GM19240 (cell line): ENCODE measurements around the gene PTEN.
"Not testable (repeated sequence)": the region's sequence is repeated elsewhere in the genome, so short reads cannot be mapped to it uniquely, and the experiment has no call there.

Source experiments
- DNase-seq: peaks from one replicate; pipeline ENCODE4 v3.0.0; 2011; ENCODE audit warnings: low spot score; ENCODE audit not compliant: insufficient read length

The PTEN gene

DNA sequence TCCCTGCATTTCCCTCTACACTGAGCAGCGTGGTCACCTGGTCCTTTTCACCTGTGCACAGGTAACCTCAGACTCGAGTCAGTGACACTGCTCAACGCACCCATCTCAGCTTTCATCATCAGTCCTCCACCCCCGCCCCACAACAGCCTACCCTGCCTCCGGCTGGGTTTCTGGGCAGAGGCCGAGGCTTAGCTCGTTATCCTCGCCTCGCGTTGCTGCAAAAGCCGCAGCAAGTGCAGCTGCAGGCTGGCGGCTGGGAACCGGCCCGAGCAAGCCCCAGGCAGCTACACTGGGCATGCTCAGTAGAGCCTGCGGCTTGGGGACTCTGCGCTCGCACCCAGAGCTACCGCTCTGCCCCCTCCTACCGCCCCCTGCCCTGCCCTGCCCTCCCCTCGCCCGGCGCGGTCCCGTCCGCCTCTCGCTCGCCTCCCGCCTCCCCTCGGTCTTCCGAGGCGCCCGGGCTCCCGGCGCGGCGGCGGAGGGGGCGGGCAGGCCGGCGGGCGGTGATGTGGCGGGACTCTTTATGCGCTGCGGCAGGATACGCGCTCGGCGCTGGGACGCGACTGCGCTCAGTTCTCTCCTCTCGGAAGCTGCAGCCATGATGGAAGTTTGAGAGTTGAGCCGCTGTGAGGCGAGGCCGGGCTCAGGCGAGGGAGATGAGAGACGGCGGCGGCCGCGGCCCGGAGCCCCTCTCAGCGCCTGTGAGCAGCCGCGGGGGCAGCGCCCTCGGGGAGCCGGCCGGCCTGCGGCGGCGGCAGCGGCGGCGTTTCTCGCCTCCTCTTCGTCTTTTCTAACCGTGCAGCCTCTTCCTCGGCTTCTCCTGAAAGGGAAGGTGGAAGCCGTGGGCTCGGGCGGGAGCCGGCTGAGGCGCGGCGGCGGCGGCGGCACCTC is at the start of gene PTEN, which contains the start of gene KLLN:
Gene PTEN (plus strand): TSS at position 573 of the 891 bp plus-strand sequence. CDS start 845 bp downstream, outside the sequence.
Gene KLLN (minus strand): TSS at position 481 of the 891 bp plus-strand sequence. CDS start 1,046 bp downstream, outside the sequence.
- DNase-seq, result peak; percentile 10

DNA sequence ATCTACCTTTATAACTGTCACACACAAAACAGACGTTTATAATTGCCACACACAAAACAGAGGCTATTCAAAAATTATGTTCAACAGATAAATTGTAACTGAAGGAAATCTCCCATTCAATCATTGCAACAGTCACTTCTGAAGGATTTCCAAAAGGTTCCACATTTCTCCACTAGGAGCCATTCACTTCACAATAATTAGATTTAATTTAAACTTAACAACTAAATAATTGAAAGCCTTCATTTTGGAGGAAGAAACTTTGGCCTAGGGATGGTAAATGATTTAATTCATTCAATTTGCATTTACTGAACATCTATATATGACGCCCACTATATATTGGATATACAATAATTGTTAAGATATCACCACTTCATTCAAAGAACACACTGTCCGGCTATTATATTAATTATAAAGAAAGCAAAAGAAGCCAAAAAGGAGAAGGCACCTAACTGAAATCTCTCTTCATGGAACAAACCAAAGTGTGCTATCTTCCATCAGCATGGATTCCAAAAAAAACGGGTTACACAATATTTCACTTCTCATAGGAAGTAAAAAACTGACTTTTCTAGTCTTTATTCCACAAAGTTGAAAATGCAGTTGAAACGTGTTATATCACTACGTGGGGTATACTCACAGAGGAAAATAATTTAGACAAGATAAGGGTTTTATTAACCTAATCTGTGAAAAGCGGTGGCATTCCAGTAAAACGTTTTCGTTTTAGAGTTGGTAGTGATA is 47.1 kb upstream of the PTEN start:
- DNase-seq, result no peak

DNA sequence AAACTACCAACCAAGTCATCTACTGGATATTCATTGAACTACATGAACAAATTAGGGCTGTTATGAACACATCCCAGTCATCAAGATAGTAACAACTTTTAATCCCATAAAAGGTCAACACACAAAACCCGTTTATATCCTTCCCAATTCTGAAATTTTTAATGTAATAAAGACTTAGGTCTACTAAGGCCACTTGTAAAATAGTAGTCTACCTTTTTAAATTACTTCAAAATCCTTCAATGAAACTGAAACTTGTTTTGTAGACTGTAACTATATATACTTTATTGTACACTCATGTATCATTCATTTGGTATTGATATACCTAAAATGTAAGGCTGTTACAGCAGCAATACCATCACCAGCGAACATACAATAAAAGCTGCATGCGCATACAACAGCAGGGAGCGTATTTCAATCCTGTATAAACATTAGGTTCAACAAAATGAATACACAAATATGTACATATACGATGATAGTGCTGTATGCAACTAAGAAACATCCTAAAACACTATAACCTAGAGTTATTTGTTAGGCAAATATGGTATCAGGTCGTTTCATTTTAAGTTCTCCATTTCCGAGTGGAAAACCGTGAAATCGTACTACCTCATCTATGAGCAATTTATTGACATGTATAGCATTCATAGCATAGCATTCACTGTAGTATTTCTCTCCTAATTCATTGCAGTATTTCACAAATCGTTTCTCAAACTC is 46.4 kb upstream of the PTEN start:
- no peak for DNase-seq

DNA sequence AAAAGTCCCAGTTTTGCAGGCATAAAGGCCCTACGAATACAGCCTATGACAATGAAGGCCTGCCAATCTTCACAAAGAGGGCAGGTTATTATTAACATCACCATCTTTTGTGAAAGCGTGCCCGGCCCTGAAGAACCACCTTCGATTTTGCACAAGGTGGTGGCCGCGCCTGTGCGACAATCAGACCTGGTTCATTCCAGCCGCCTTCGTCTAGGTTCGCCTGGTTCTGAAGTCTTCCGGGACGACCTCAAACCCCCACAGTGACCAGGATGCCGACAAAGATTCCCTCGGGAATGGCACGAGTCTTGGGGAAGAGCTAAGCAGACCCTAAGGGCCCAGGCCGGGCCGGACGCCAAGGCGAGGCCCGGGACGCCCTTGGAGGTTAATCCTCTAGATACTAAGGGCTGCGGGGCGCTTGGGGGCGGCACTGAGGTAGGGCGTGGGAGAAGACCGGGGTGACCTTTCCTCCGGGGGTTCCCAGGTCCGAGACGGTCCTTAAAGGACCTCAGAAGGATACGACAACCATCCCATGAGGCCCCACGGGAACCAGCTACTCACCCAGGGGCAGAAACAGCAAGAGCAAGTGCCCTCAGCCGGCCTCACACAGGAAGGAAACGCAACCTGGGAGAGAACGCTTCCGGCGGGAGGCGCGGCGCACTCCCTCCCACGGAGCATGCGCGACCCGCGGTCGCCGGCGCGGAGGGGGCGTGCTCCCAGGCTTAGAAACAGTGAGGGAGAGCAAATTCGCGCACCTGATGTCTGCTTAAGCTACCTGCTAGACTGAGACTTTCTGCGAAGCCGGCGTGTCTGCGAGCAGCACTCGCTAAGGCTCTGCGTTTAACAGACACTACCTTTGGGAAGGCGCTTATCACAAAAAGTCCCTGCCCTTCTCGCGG is 45.6 kb upstream of the PTEN start, which contains the start of gene ATAD1:
Gene ATAD1 (minus strand): TSS at position 618 of the 896 bp plus-strand sequence. CDS start 3,627 bp downstream, outside the sequence.
- peak; percentile 30 for DNase-seq

DNA sequence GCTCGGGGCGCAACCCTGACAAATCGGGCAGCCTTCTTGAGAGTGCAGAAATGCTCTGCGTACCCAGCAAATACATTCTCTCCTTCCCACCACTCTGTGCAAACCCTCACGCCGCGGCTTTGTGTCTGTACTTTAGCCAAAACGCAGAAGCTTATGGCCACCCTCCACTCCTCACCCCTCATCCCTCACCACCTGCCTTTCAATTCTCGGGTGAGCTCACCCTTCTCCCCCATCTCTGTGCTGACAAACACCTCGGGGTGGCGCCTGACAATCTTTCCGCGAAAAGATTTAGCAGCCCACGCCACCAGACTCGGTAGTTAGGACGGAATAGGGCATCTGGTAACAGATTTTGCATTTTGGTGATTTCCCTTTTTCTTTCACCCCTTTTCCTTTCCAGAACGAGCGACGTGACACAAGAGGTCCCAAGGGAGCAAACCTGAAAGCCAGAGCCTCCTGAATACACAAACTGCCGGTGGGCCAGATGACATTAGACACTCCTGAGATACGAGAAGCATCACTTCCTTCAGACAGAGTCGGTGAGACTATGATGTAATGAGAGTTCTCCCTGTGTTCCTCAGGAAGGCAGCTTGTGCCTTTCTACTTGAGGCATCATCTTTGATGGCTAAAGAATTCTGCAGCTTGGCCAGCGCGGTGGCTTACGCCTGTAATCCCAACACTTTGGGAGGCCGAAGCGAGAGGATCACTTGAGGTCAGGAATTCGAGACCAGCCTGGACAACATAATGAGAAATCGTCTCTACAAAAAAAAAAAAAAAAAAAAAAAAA is 44.7 kb upstream of the PTEN start:
- DNase-seq, result no peak

DNA sequence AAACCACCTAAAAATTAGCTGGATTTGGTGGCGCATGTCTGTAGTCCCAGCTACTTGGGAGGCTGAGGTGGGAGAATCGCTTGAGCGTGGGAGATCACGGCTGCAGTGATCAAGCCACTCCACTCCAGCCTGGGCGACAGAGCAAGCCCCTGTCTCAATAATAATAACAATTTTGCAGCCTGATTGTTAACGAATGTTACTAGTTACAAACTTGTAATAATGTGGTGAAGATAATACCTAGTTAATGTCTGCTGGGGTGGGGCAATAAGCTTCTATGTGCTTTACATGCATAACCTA is 44.2 kb upstream of the PTEN start:
- DNase-seq, result no peak

DNA sequence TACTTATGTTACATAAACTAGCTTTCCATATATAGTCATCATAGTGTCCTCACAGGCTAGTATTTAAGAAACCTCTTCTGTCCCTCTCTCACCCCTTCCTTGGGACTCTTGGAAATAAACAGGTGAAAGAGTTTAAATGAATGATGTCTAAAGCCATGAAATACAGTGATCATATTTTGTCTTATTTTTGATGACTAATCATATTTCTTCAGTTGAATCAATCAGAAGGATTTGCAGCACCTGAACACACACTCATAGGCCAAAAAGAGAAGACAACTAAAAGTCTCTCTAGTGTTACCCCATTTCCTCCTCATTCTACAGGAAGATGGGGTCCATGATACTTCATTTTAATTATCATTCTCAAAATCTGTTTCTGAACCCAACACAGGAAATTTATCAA is 36.8 kb upstream of the PTEN start:
- DNase-seq, result no peak

DNA sequence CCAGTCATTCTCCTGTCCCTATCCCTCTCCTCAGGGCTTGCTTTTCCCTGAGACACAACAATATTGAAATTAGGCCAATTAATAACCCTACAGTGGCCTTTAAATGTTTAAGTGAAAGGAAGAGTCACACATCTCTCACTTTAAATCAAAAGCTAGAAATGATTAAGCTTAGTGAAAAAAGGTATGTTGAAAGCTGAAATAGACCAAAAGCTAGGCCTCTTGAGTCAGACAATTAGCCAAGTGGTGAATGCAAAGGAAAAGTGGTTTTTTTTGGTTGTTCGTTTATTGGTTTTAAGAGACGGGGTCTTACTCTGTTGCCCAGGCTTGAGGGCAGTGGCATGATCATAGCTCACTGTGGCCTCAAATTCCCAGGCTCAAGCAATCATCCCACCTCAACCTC is 35.7 kb upstream of the PTEN start:
- no peak for DNase-seq

DNA sequence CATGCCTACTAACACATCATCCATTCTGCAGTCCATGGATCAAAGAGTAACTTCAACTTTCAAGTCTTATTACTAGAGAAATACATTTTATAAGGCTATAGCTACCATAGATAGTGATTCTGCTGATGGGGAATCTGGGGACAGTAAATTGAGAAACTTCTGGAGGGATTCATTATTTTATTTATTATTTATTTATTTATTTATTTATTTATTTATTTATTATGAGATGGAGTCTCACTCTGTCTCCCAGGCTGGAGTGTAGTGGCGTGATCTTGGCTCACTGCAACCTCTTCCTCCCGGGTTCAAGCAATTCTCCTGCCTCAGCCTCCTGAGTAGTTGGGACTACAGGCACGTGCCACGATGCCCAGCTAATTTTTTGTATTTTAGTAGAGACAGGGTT is 34.4 kb upstream of the PTEN start:
- not testable (repeated sequence) for DNase-seq

DNA sequence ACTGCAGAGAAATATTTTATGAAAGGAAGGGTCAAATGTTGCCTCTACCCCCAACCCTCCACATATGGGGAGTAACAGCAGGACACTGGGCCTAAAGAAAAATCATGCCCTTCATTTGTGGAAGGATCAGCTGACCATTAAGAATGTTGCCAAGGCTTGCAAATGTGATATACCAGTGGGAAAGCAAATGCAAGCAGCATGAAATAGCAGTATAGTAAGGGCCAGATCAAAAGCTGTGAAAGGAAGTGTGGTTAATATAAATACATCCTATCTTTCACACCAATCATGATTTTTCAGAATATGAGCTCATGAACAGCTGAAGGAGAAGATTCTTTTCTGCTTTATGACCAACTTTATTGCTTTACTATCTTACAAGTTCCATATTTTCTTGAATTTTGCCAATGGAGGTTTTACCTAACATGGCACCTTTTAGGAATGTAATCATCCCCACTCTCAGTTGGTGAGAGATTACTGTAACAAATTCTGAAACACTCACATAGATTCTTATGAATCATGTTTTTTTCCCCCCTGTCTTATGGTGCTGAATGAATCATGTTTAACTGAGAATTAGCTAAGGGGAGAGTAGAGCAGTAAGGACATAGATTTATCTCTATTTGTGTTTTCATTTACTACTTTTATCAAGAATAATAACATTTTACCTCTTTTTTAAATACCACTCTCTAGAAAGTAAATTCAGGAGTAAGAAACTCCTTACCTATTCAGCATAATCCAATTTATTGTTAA is 33.3 kb upstream of the PTEN start:
- no peak for DNase-seq

DNA sequence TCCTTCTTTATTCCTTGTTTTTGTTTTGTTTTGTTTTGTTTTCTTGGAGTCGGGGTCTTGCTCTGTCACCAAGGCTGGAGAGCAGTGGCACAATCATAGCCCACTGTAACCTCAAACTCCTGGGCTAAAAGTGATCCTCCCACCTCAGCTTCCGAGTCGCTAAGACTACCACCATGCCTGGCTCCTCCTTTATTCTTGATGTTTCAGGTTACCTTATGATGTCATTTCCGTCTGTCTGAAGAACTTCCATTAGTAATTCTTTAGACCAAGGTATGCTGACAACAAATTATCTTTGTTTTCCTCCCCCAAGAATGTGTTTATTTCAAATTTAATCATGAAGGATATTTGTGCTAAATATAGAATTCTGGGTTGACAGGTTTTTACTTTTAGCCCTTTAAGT is 27.3 kb upstream of the PTEN start:
- DNase-seq, result no peak

DNA sequence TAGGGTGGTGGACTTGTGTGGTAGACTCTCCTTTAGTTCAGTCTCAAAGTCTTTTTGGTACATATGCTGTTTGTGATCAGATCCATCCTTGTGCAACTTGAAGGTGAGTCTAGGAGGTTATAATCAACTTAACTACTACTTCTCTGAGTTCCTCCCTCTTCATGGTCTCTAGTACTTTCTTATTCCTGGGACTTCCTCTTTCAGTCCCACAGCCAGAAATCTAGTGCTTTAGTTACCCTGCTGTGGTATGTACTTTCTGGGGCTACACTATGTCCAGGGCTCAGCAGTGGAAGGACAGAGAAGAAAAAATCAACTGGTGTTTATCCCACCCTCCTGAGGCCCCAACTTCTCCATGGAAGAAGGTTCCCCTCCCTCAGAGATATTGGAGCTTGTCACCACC is 26.0 kb upstream of the PTEN start:
- DNase-seq, result no peak

DNA sequence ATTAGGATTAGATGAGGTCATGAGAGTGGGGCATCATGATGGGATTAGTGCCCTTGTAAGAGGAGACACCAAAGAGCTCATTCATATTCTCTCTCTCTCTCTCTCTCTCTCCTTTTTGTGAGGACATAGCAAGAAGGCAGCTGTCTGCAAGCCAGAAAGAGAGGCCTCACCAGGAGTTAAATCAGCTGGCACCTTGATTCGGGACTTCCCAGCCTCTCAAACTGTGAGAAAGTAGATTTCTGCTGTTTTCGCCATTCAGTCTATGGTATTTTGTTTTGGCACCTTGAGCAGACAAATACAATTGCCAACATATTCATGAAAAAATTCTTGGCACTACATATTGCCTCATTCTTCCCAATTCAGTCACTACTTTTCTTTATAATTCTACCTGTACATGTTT is 24.8 kb upstream of the PTEN start:
- no peak for DNase-seq

DNA sequence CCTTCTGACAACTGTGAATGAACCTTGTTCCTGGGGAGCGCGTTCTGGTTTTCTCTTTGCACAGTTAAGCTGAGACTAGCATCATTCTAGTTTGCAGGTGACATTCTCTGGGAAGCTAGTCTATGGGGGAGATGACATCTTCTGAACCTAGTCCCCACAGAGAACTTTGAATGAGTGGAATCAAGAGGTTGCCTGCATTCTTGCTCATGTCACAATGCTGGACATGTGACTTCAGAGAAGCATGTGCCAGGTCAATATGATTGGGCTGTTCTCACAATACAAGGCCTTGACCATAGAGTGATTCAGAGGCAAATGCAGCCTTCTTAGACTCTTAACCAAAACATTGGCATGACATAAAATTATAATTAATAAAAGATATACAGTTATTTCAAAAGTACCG is 22.2 kb upstream of the PTEN start:
- no peak for DNase-seq

DNA sequence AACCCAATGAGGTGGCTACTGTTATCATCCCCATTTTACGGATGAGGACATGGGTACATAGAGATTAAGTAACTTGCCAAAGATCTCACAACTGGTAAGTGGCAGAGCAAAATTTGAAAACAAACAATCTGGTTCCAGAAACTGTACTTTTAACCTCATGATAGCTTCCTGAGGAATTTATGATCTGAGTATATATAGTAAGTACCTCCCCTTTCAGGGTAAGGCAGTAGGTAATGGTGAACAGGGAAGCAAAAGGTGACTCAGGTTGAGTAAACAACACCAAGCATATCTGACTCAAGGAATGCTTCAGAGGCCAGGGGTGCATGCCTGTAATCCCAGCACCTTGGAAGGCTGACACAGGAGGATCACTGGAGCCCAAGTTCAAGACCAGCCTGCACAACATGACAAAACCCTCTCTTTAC is 21.2 kb upstream of the PTEN start:
- DNase-seq, result no peak

DNA sequence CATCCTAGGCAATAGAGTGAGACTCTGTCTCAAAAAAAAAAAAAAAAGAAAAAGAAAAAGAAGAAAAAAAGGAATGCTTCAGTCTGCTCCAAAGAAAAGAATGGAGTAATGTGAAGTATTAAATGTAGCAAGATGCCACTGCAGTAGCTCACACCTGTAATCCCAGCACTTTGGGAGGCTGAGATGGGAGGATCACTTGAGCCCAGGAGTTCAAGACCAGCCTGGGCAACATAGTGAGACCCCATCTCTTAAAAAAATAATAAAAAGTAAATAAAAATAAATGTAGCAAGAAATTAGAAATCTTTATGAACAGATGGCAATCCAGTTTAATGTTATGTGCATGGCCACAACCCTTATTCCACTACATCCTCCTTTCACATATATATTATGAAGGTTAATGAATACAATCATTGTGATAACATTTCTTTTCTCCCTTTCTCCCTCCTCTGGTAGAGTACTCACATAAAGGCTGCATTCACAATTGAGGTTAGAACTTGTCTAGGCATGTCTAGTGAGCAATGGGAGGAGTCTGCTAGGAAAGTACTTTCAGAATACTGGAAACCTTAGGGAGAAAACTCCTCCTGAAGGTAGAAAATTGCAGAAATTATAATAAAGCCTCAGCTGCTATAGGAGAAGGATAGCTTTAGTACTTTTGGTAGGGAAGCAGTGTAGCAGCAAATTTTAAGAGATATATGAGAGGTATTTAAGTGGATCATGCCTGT is 20.5 kb upstream of the PTEN start:
- no peak for DNase-seq

DNA sequence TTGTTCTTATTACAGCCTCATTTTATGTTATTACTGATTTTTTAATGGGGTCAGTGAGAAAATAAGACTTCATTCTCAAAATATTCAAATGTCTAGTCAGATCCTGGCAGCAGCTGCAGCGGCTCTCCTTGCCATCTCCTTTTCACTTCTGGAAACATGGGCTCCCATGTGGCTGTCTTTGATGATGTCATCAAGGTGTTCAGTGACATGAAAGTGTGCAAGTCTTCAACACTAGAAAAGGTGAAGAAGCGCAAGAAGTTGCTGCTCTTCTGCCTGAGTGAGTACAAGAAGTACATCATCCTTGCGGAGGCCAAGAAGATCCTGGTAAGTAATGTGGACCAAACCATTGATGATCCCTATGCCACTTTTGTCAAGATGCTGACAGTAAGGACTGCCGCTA is 19.7 kb upstream of the PTEN start:
- no peak for DNase-seq

DNA sequence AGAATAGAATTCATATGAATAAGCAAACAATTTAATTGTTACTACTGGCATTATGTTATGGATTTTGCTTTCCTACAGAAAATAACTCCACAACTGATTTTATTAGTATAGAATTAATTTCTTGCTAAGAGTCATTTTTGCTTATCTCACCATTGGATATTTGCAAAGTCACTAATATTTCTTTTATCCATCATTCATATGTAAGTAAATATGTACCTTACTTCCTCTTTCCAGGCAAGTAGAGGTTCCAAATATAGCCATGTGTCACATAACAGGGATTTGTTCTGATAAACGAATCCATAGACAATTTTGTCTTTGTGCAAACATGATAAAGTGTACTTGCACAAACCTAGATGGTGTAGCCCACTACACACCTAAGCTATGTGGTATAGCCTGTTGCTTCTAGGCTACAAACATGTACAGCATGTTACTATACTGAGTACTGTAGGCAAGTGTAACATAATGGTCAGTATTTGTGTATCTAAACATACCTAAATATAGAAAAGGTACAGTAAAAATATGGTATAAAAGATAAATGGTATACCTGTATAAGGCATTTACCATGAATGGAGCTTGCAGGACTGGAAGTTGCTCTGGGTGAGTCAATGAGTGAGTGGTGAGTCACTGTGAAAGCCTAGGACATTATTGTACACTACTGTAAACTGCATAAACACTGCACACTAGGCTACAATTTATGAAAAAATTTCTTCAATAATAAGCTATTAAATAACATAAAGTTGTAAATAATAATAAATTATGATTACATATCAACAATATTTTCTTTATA is 18.4 kb upstream of the PTEN start:
- DNase-seq, result no peak
